ENCODE data around the gene IDH3B. TPM values are rescaled to one million over a fixed set of nuclear protein-coding genes. Genes with fewer than 3 reads are reported as not detected.
A peak's percentile ranks its signal among the peaks of the same experiment; 100 is the strongest.

IDH3B gene
- total RNA-seq, 4 donors from 2014 or later, result 103 to 158 (median 116) TPM

- Histone ChIP-seq H3K9me3 (no peaks in the 10 kb centered on the region), H3K27ac (no peak overlapping the region), H3K27me3 (no peaks in the 10 kb centered on the region), H3K4me1 (no peaks in the 10 kb centered on the region), H3K36me3 (no peaks in the 10 kb centered on the region), H3K4me3 (no peak overlapping the region)
- WGBS, 2 donors (ENCODE audit: low coverage in 1 of 2), result 72 to 79% methylated on average over 4 of the region's 4 CpGs
- TF ChIP-seq EP300 (IDR thresholded peaks at IDR 0.05) (no peak), POLR2A (IDR thresholded peaks at IDR 0.05) (no peak), POLR2AphosphoS5 (IDR thresholded peaks at IDR 0.05) (no peak), CTCF (IDR thresholded peaks at IDR 0.05) (no peak)
- no peak for ATAC-seq
Measured at GRCh38 chr20:2680046-2680445, 16.0 kb upstream of the IDH3B start.

- Histone ChIP-seq H3K4me3 (no peak overlapping the region), H3K27me3 (no peaks in the 10 kb centered on the region), H3K27ac (no peak overlapping the region), H3K4me1 (no peaks in the 10 kb centered on the region), H3K9me3 (no peaks in the 10 kb centered on the region), H3K36me3 (no peaks in the 10 kb centered on the region)
- TF ChIP-seq CTCF (IDR thresholded peaks at IDR 0.05), result no peak
- TF ChIP-seq EP300 (IDR thresholded peaks at IDR 0.05), result no peak
- TF ChIP-seq POLR2A (IDR thresholded peaks at IDR 0.05), result no peak
- TF ChIP-seq POLR2AphosphoS5 (IDR thresholded peaks at IDR 0.05), result no peak
- ATAC-seq, result no peak
- 70 to 89% methylated on average over 2 to 3 of the region's 4 CpGs for WGBS, 2 donors (ENCODE audit: low coverage in 1 of 2)
Measured at GRCh38 chr20:2673453-2673852, 9.4 kb upstream of the IDH3B start.

- H3K27me3 ChIP-seq, result no peaks in the 10 kb centered on the region
- H3K36me3 ChIP-seq, result no peaks in the 10 kb centered on the region
- no peak overlapping the region for H3K27ac ChIP-seq
- ATAC-seq, result no peak
- H3K4me3 ChIP-seq, result no peak overlapping the region
- no peaks in the 10 kb centered on the region for H3K9me3 ChIP-seq
- WGBS, 2 donors (ENCODE audit: low coverage in 1 of 2), result 44 to 78% methylated on average over 3 of the region's 3 CpGs
- no peaks in the 10 kb centered on the region for H3K4me1 ChIP-seq
- TF ChIP-seq POLR2A (IDR thresholded peaks at IDR 0.05) (no peak), EP300 (IDR thresholded peaks at IDR 0.05) (no peak), CTCF (IDR thresholded peaks at IDR 0.05) (no peak), POLR2AphosphoS5 (IDR thresholded peaks at IDR 0.05) (no peak)
Measured at GRCh38 chr20:2672446-2672845, 8.4 kb upstream of the IDH3B start.

- no peaks in the 10 kb centered on the region for H3K36me3 ChIP-seq
- 0 to 20% methylated on average over 2 of the region's 4 CpGs for WGBS, 2 donors (ENCODE audit: low coverage in 1 of 2)
- H3K4me1 ChIP-seq, result no peaks in the 10 kb centered on the region
- no peak overlapping the region for H3K4me3 ChIP-seq
- no peak for TF ChIP-seq POLR2A (IDR thresholded peaks at IDR 0.05)
- no peak for TF ChIP-seq CTCF (IDR thresholded peaks at IDR 0.05)
- TF ChIP-seq EP300 (IDR thresholded peaks at IDR 0.05), result no peak
- TF ChIP-seq POLR2AphosphoS5 (IDR thresholded peaks at IDR 0.05), result no peak
- H3K27me3 ChIP-seq, result no peaks in the 10 kb centered on the region
- no peak overlapping the region for H3K27ac ChIP-seq
- H3K9me3 ChIP-seq, result no peaks in the 10 kb centered on the region
- ATAC-seq, result no peak
Measured at GRCh38 chr20:2671977-2672376, 8.0 kb upstream of the IDH3B start.

- H3K27ac ChIP-seq, result peak overlapping the region; percentile 82 to 94 (median 90)
- 10 to 20% methylated on average over 1 to 12 of the region's 13 CpGs for WGBS, 2 donors (ENCODE audit: low coverage in 1 of 2)
- no peak for ATAC-seq
Measured at GRCh38 chr20:2663364-2663886, 591 bp downstream of the IDH3B start.

More at GRCh38 chr20:2663364-2663886, 591 bp downstream of the IDH3B start:
- TF ChIP-seq POLR2AphosphoS5 (IDR thresholded peaks at IDR 0.05) (no peak), CTCF (IDR thresholded peaks at IDR 0.05) (no peak), POLR2A (IDR thresholded peaks at IDR 0.05) (no peak), EP300 (IDR thresholded peaks at IDR 0.05) (no peak)
- peaks cover 0 to 45% of the 10 kb centered on the region in 2 donors for H3K36me3 ChIP-seq
- H3K27me3 ChIP-seq, result no peaks in the 10 kb centered on the region
- H3K4me1 ChIP-seq, result peaks cover 0 to 26% (median 10%) of the 10 kb centered on the region in 3 donors
- H3K4me3 ChIP-seq, result peak overlapping the region; percentile 73 to 79
- no peaks in the 10 kb centered on the region for H3K9me3 ChIP-seq
